ENCODE results near the gene ITIH2. TPM values are rescaled to one million over a fixed set of nuclear protein-coding genes. Genes with fewer than 3 reads are reported as not detected.

The ITIH2 gene
- total RNA-seq, 4 donors from 2014 or later: not detected

DNA sequence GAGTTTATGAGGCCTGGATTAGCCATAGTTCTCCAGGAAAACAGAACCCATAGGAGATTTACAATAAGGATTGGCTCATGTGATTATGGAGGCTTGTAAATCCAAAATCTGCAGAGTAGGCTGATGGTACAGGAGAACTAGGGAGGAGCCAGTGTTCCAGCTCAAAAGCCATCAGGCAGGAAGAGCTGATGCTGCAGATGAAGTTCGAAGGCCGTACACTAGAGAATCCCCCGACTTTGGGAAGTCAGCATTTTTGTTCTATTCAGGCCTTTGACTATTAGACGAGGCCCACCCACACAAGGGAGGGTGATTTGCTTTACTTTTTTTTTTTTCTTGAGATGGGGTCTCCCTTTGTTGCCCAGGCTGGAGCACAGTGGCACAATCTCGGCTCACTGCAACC lies 47.1 kb downstream of the ITIH2 start:
- Histone ChIP-seq H3K4me1 (no peaks in the 10 kb centered on the region), H3K36me3 (peaks cover 0 to 32% (median 13%) of the 10 kb centered on the region in 4 donors), H3K4me3 (no peak overlapping the region), H3K27me3 (no peaks in the 10 kb centered on the region), H3K27ac (no peak overlapping the region), H3K9me3 (no peaks in the 10 kb centered on the region)
- TF ChIP-seq POLR2AphosphoS5 (IDR thresholded peaks at IDR 0.05) (no peak), POLR2A (IDR thresholded peaks at IDR 0.05) (no peak), EP300 (IDR thresholded peaks at IDR 0.05; ENCODE audit: low read depth) (no peak)
- 91 to 93% methylated on average over 4 to 5 of the region's 5 CpGs for WGBS, 2 donors (ENCODE audit: low coverage in 1 of 2)
- intact Hi-C loops (cut with DNase I; ENCODE audit: low total_unique reads): no loop called here
- in situ Hi-C loops (cut with MboI; ENCODE audit: low pct_ligation_motif_present in 1 of 4, low pct_unique_long_range_greater_than_20kb in 1 of 4, low sequenced_read_pairs in 3 of 4): no loop called here
- no peak for DNase-seq

DNA sequence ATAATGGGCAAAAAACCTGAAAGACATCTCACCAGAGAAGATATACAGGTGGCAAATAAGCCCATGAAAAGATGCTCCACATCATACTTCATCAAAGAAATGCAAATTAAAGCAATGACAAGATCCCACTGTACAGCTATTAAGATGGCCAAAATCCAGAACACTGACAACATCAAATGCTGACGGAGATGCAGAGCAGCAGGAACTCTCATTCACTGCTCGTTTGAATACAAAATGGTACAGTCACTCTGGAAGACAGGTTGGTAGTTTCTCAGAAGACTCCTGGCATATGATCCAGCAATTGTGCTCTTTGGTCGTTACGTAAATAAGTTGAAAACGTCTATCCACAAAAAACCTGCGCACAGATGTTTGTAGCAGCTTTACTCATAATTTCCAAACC lies 49.1 kb downstream of the ITIH2 start:
- peaks cover 0 to 38% (median 16%) of the 10 kb centered on the region in 4 donors for H3K36me3 ChIP-seq
- TF ChIP-seq POLR2A (IDR thresholded peaks at IDR 0.05) (no peak), EP300 (IDR thresholded peaks at IDR 0.05; ENCODE audit: low read depth) (no peak), POLR2AphosphoS5 (IDR thresholded peaks at IDR 0.05) (no peak)
- TF ChIP-seq, protein P1, sequence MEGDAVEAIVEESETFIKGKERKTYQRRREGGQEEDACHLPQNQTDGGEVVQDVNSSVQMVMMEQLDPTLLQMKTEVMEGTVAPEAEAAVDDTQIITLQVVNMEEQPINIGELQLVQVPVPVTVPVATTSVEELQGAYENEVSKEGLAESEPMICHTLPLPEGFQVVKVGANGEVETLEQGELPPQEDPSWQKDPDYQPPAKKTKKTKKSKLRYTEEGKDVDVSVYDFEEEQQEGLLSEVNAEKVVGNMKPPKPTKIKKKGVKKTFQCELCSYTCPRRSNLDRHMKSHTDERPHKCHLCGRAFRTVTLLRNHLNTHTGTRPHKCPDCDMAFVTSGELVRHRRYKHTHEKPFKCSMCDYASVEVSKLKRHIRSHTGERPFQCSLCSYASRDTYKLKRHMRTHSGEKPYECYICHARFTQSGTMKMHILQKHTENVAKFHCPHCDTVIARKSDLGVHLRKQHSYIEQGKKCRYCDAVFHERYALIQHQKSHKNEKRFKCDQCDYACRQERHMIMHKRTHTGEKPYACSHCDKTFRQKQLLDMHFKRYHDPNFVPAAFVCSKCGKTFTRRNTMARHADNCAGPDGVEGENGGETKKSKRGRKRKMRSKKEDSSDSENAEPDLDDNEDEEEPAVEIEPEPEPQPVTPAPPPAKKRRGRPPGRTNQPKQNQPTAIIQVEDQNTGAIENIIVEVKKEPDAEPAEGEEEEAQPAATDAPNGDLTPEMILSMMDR (IDR thresholded peaks at IDR 0.05): no peak
- in situ Hi-C loops (cut with MboI; ENCODE audit: low pct_ligation_motif_present in 1 of 4, low pct_unique_long_range_greater_than_20kb in 1 of 4, low sequenced_read_pairs in 3 of 4): no loop called here
- DNase-seq: no peak
- no peak overlapping the region for H3K27ac ChIP-seq
- 83 to 87% methylated on average over 1 to 6 of the region's 6 CpGs for WGBS, 2 donors (ENCODE audit: low coverage in 1 of 2)
- H3K4me1 ChIP-seq: no peaks in the 10 kb centered on the region
- H3K27me3 ChIP-seq: no peaks in the 10 kb centered on the region
- intact Hi-C loops (cut with DNase I; ENCODE audit: low total_unique reads): no loop called here
- no peaks in the 10 kb centered on the region for H3K9me3 ChIP-seq
- H3K4me3 ChIP-seq: no peak overlapping the region

DNA sequence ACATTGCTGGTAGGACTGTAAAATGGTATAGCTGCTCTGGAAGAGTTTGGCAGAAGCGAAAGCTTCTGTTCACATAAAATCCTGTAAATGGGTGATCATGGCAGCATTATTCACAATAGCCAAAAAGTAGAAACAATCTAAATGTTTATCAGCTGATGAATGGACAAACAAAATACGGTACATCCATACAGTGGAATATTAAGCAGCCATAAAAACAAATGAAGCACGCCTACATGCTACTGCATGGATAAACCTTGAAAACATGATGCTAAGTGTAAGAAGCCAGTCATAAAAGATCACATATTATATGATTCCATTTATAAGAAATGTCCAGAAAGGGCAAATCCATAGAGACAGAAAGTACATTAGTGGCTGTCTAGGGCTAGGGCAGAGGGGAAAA lies 52.0 kb downstream of the ITIH2 start:
- WGBS, 2 donors (ENCODE audit: low coverage in 1 of 2): 97 to 100% methylated on average over 2 to 3 of the region's 3 CpGs
- intact Hi-C loops (cut with DNase I; ENCODE audit: low total_unique reads): no loop called here
- Histone ChIP-seq H3K4me1 (no peaks in the 10 kb centered on the region), H3K27ac (no peak overlapping the region), H3K36me3 (peaks cover 0 to 64% (median 27%) of the 10 kb centered on the region in 4 donors), H3K4me3 (no peak overlapping the region), H3K9me3 (no peaks in the 10 kb centered on the region), H3K27me3 (no peaks in the 10 kb centered on the region)
- TF ChIP-seq POLR2A (IDR thresholded peaks at IDR 0.05) (no peak), EP300 (IDR thresholded peaks at IDR 0.05; ENCODE audit: low read depth) (no peak), POLR2AphosphoS5 (IDR thresholded peaks at IDR 0.05) (no peak)
- TF ChIP-seq, protein P1 (IDR thresholded peaks at IDR 0.05): no peak
- DNase-seq: no peak
- in situ Hi-C loops (cut with MboI; ENCODE audit: low pct_ligation_motif_present in 1 of 4, low pct_unique_long_range_greater_than_20kb in 1 of 4, low sequenced_read_pairs in 3 of 4): no loop called here

DNA sequence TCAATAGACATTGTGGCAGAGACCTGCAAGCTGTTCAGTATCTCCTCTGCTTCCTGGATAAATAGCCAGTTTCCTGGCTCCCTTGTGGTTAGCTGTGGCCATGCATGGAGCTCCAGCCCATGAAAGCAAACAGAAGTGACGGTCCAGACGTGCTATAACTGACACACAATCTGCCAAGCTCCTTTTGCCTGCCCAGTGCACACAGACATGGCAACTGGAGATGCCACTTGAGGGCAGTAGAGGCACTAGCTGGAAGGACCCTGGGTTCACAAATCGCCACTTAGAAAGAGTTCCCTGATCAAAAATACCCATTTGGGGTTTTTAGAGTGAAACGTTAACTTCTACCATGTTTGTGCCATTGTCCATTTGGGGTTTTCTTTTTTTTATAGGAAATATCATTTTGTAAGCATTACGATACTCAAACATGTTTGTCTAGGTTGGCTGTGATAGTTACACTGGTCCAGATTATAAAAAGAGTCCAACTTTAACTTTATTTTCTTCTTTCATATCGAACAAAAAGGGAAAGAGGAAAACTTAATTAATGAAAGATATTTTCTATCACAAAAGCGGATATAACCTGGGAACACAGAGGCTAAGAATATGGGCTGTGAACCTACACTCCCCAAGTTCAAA lies 53.4 kb downstream of the ITIH2 start:
- TF ChIP-seq EP300 (IDR thresholded peaks at IDR 0.05; ENCODE audit: low read depth) (no peak), POLR2AphosphoS5 (IDR thresholded peaks at IDR 0.05) (no peak), POLR2A (IDR thresholded peaks at IDR 0.05) (no peak)
- TF ChIP-seq, protein P1 (IDR thresholded peaks at IDR 0.05): peak in 4 of 5 experiments; percentile 30 to 42 (median 40)
- intact Hi-C loops (cut with DNase I; ENCODE audit: low total_unique reads) (no loop called here), in situ Hi-C loops (cut with MboI; ENCODE audit: low pct_ligation_motif_present in 1 of 4, low pct_unique_long_range_greater_than_20kb in 1 of 4, low sequenced_read_pairs in 3 of 4) (no loop called here)
- Histone ChIP-seq H3K36me3 (peaks cover 0 to 78% (median 33%) of the 10 kb centered on the region in 4 donors), H3K27me3 (no peaks in the 10 kb centered on the region), H3K27ac (no peak overlapping the region), H3K9me3 (no peaks in the 10 kb centered on the region), H3K4me1 (no peaks in the 10 kb centered on the region), H3K4me3 (no peak overlapping the region)
- DNase-seq: peak; percentile 20
- 55 to 59% methylated on average over 5 to 7 of the region's 7 CpGs for WGBS, 2 donors (ENCODE audit: low coverage in 1 of 2)
